NCI-H1092 treated with DMSO at 0.1 percent for 48 hours (cell line): Measurements from ENCODE around the gene ARL6IP4.

Experiments used
- DNase-seq: peaks from one replicate; lab custom pipeline; 2025; lab: John Stamatoyannopoulos, UW

The ARL6IP4 gene

GRCh38 chr12:122978507-122978955 lies 1.9 kb upstream of the ARL6IP4 start:
- DNase-seq = no peak

- DNase-seq = no peak
These were observed 1.2 kb upstream of the ARL6IP4 start for GRCh38 chr12:122979001-122979907.

GRCh38 chr12:122979908-122980182 lies 636 bp upstream of the ARL6IP4 start:
- no peak for DNase-seq

- DNase-seq = no peak
These were observed 573 bp downstream of the ARL6IP4 start for GRCh38 chr12:122981036-122981471.

- DNase-seq = no peak
These were observed 1.4 kb downstream of the ARL6IP4 start for GRCh38 chr12:122981587-122982476.

GRCh38 chr12:122982477-122982815 lies 2.0 kb downstream of the ARL6IP4 start:
- DNase-seq = no peak

- no peak for DNase-seq
These were observed 2.7 kb downstream of the ARL6IP4 start for GRCh38 chr12:122982963-122983788.

- DNase-seq = no peak
These were observed 3.5 kb downstream of the ARL6IP4 start for GRCh38 chr12:122983789-122984515.

GRCh38 chr12:122984612-122985337 lies 4.3 kb downstream of the ARL6IP4 start:
- DNase-seq = no peak

- DNase-seq = no peak
These were observed 5.1 kb downstream of the ARL6IP4 start for GRCh38 chr12:122985338-122986257.

- DNase-seq = no peak
These were observed 5.9 kb downstream of the ARL6IP4 start for GRCh38 chr12:122986258-122986871.

GRCh38 chr12:122987086-122987951 lies 6.8 kb downstream of the ARL6IP4 start:
- DNase-seq = no peak

- no peak for DNase-seq
These were observed 7.6 kb downstream of the ARL6IP4 start for GRCh38 chr12:122988036-122988435.

- no peak for DNase-seq
These were observed 8.2 kb downstream of the ARL6IP4 start for GRCh38 chr12:122988612-122989212.

GRCh38 chr12:122989225-122989839 lies 8.9 kb downstream of the ARL6IP4 start:
- DNase-seq = no peak

GRCh38 chr12:122989874-122990419 lies 9.5 kb downstream of the ARL6IP4 start:
- DNase-seq = no peak

- no peak for DNase-seq
These were observed 10.1 kb downstream of the ARL6IP4 start for GRCh38 chr12:122990561-122990960.
